Stimulated activated CD4-positive, alpha-beta T cell treated with anti-CD3 and anti-CD28 coated beads, Interleukin-2, amount 100 ng/mL, for 4 hours (primary cell): ENCODE results near the gene AKR7A3.
"Not testable (repeated sequence)": the region's sequence is repeated elsewhere in the genome, so short reads cannot be mapped to it uniquely, and the experiment has no call there.

Experiments used
- DNase-seq: peaks from one replicate; pipeline ENCODE4 v3.0.0-alpha.2; 2020; ENCODE audit warnings: low read depth

The AKR7A3 gene

GRCh38 chr1:19319196-19319595, 30.6 kb upstream of the AKR7A3 start:
- no peak for DNase-seq

- no peak for DNase-seq
Measured at GRCh38 chr1:19317126-19317910, 28.7 kb upstream of the AKR7A3 start.

GRCh38 chr1:19315378-19316198, 27.0 kb upstream of the AKR7A3 start:
- no peak for DNase-seq

GRCh38 chr1:19313961-19314882, 25.7 kb upstream of the AKR7A3 start:
- no peak for DNase-seq

- no peak for DNase-seq
Measured at GRCh38 chr1:19313636-19313959, 25.0 kb upstream of the AKR7A3 start.

- no peak for DNase-seq
Measured at GRCh38 chr1:19312782-19313635, 24.4 kb upstream of the AKR7A3 start.

- peak; percentile 82 for DNase-seq
Measured at GRCh38 chr1:19311931-19312781, 23.6 kb upstream of the AKR7A3 start, which contains the start of the genes AKR7A2 and SLC66A1. AKR7A2 (minus strand) TSS chr1:19312144; CDS start chr1:19312124, 20 bp downstream. SLC66A1 (plus strand) TSS chr1:19312326; CDS start chr1:19317678, 5,352 bp downstream.

- no peak for DNase-seq
Measured at GRCh38 chr1:19311503-19311930, 22.9 kb upstream of the AKR7A3 start.

- no peak for DNase-seq
Measured at GRCh38 chr1:19310720-19311502, 22.3 kb upstream of the AKR7A3 start.

- DNase-seq: no peak
Measured at GRCh38 chr1:19310061-19310460, 21.5 kb upstream of the AKR7A3 start.

GRCh38 chr1:19309123-19309813, 20.7 kb upstream of the AKR7A3 start:
- no peak for DNase-seq

- DNase-seq: no peak
Measured at GRCh38 chr1:19308509-19308907, 19.9 kb upstream of the AKR7A3 start.

- DNase-seq: no peak
Measured at GRCh38 chr1:19307794-19308508, 19.4 kb upstream of the AKR7A3 start.

GRCh38 chr1:19306941-19307340, 18.4 kb upstream of the AKR7A3 start:
- no peak for DNase-seq

- no peak for DNase-seq
Measured at GRCh38 chr1:19305880-19306279, 17.3 kb upstream of the AKR7A3 start.

GRCh38 chr1:19304081-19304480, 15.5 kb upstream of the AKR7A3 start:
- DNase-seq: not testable (repeated sequence)

- no peak for DNase-seq
Measured at GRCh38 chr1:19300211-19300610, 11.6 kb upstream of the AKR7A3 start.

GRCh38 chr1:19294638-19295037, 6.1 kb upstream of the AKR7A3 start:
- no peak for DNase-seq
